OCI-LY3 (cell line): ENCODE results near the gene CFAP68.

ENCODE experiments used
- H2AFZ ChIP-seq: fragments of 200-600, 300-600 bp; shearing (Covaris generic); 2 replicates; pipeline ENCODE4 v1.6.0; 2014; ENCODE audit warnings: antibody characterized with exemption, low read depth, low read length
- H3K27ac ChIP-seq: fragments of 200-600, 300-600 bp; sonication (generic); 2 replicates; pipeline ENCODE4 v1.5.1; 2014; ENCODE audit warnings: mild to moderate bottlenecking, low read length, moderate library complexity, mixed read lengths
- H3K27me3 ChIP-seq: fragments of 200-600, 300-600 bp; sonication (generic); 2 replicates; pipeline ENCODE4 v1.6.1; 2014; ENCODE audit warnings: low read depth, low read length, mixed read lengths
- H3K36me3 ChIP-seq: fragments of 200-600, 300-600 bp; sonication (generic); replicated peaks from 2 replicates; pipeline ENCODE3; 2014; ENCODE audit warnings: low read depth, low read length, mixed read lengths
- H3K4me1 ChIP-seq: fragments of 300-600, 200-600 bp; sonication (generic); 2 replicates; pipeline ENCODE4 v1.6.1; 2014; ENCODE audit warnings: low read length, mixed read lengths
- H3K4me2 ChIP-seq: fragments of 200-600, 300-600 bp; sonication (generic); 2 replicates; pipeline ENCODE4 v1.6.1; 2014; ENCODE audit warnings: low read length, mixed read lengths
- H3K4me3 ChIP-seq: fragments of 300-600, 200-600 bp; sonication (generic); 2 replicates; pipeline ENCODE4 v1.5.1; 2014; ENCODE audit warnings: antibody characterized with exemption, mild to moderate bottlenecking, low read length, moderate library complexity
- H3K79me2 ChIP-seq: fragments of 300-600, 200-600 bp; shearing (Covaris generic); 2 replicates; pipeline ENCODE4 v1.6.1; 2014; ENCODE audit warnings: mild to moderate bottlenecking, low read length, mixed read lengths
- H3K9ac ChIP-seq: fragments of 300-600, 200-600 bp; shearing (Covaris generic); 2 replicates; pipeline ENCODE4 v1.6.0; 2014; ENCODE audit warnings: mild to moderate bottlenecking, low read length, moderate library complexity
- H3K9me3 ChIP-seq: fragments of 200-600, 300-600 bp; shearing (Covaris generic); 2 replicates; pipeline ENCODE4 v1.6.1; 2014; ENCODE audit warnings: low read length, mixed read lengths; ENCODE audit not compliant: insufficient read depth
- H4K20me1 ChIP-seq: fragments of 200-600, 300-600 bp; sonication (generic); 2 replicates; pipeline ENCODE4 v1.6.1; 2016; ENCODE audit warnings: low read length, mixed read lengths; ENCODE audit not compliant: insufficient read depth
- CTCF ChIP-seq: fragments of 200-600, 300-600 bp; sonication (generic); IDR thresholded peaks from 2 replicates; pipeline ENCODE4 v1.5.1; 2014; ENCODE audit warnings: antibody characterized with exemption, low read length, low read depth
- EZH2phosphoT487 ChIP-seq: fragments of 200-600 bp; shearing (Covaris generic); IDR thresholded peaks from 2 replicates; pipeline ENCODE4 v1.6.1; 2018; ENCODE audit warnings: antibody characterized with exemption, mixed run types, low read depth

The CFAP68 gene

GRCh38 chr11:111911563-111912401 is 32.4 kb downstream of the CFAP68 start, which contains the start of gene CRYAB:
TSS of gene CRYAB (minus strand) at chr11:111911770. CDS start at chr11:111911724, 46 bp downstream.
- Histone ChIP-seq H3K27ac (no peak within 1 kb of the TSS), H3K4me3 (no peak within 1 kb of the TSS), H3K36me3 (no peaks in the 10 kb centered on the region), H3K9ac (no peak within 1 kb of the TSS), H3K9me3 (no peaks in the 10 kb centered on the region), H3K4me2 (no peak within 1 kb of the TSS), H3K79me2 (no peaks in the 10 kb centered on the region), H3K27me3 (peaks cover 26% of the 10 kb centered on the region), H2AFZ (no peak within 1 kb of the TSS), H3K4me1 (no peaks in the 10 kb centered on the region), H4K20me1 (no peaks in the 10 kb centered on the region)
- TF ChIP-seq EZH2phosphoT487, result no peak
- TF ChIP-seq CTCF, result no peak

- Histone ChIP-seq H2AFZ (no peak within 1 kb of the TSS), H3K4me3 (no peak within 1 kb of the TSS), H3K9ac (no peak within 1 kb of the TSS), H3K27me3 (peaks cover 29% of the 10 kb centered on the region), H3K4me2 (no peak within 1 kb of the TSS), H3K4me1 (no peaks in the 10 kb centered on the region), H3K9me3 (no peaks in the 10 kb centered on the region), H3K27ac (no peak within 1 kb of the TSS), H4K20me1 (no peaks in the 10 kb centered on the region), H3K36me3 (no peaks in the 10 kb centered on the region), H3K79me2 (no peaks in the 10 kb centered on the region)
- TF ChIP-seq CTCF (no peak), EZH2phosphoT487 (no peak)
These were observed 33.2 kb downstream of the CFAP68 start, which contains the start of gene HSPB2 for GRCh38 chr11:111912535-111912934. TSS of gene HSPB2 (plus strand) at chr11:111912734. CDS start at chr11:111912830, 96 bp downstream.

DNA sequence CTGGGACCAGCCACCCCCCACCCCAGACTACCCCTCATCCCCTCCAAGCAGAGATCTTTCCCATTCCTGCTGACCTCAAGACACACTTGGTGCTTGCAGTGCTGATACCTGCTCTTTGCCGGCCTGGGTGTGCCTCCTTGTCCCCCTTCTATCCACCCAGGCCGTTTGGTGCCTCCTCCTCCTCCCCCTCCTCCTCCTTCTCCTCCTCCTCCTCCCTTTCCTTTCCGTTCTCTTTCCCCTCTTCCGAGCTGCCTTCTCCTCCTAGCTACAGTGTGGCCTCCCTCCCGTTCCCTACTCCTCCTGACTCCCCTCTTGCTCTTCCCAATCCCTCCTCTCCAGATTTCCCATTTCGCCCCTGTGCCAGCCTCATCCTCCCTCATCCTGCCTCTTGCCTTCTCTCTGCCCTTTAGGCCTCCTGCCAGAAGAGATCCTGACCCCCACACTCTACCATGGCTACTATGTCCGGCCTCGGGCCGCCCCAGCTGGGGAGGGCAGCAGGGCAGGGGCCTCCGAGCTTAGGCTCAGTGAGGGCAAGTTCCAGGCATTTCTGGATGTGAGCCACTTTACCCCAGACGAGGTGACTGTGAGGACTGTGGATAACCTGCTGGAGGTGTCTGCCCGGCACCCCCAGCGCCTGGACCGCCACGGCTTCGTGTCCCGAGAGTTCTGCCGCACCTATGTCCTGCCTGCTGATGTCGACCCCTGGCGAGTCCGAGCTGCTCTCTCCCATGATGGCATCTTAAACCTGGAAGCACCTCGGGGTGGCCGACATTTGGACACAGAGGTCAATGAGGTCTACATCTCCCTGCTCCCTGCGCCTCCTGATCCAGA is 33.9 kb downstream of the CFAP68 start:
- H2AFZ ChIP-seq, result no peak overlapping the region
- no peak overlapping the region for H3K4me3 ChIP-seq
- peaks cover 29% of the 10 kb centered on the region for H3K27me3 ChIP-seq
- H3K9ac ChIP-seq, result no peak overlapping the region
- no peaks in the 10 kb centered on the region for H3K36me3 ChIP-seq
- no peaks in the 10 kb centered on the region for H3K79me2 ChIP-seq
- no peak overlapping the region for H3K4me2 ChIP-seq
- no peak overlapping the region for H3K27ac ChIP-seq
- H3K9me3 ChIP-seq, result no peaks in the 10 kb centered on the region
- no peaks in the 10 kb centered on the region for H4K20me1 ChIP-seq
- no peaks in the 10 kb centered on the region for H3K4me1 ChIP-seq
- no peak for TF ChIP-seq EZH2phosphoT487
- TF ChIP-seq CTCF, result no peak

DNA sequence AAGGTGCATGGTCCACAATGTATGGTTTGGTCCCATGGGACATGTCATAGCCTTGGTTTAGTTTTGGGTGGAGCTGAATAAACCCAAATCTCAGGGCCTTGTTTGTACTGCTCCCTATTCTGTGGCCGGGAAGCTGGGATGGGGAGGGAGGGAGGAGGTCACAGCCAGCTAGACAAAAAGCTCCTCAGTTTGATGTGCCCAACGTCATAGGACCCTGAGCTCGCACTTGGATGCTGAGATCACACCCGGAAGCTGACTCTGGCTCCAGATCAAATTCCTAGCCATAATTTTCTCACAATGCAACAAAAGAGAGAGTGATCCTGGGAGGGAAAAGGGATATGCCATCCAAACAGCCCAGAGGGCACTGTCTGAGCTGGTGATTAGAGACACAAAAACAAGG is 34.7 kb downstream of the CFAP68 start:
- Histone ChIP-seq H3K9me3 (no peaks in the 10 kb centered on the region), H3K9ac (no peak overlapping the region), H3K36me3 (no peaks in the 10 kb centered on the region), H3K27me3 (peaks cover 29% of the 10 kb centered on the region), H2AFZ (no peak overlapping the region), H3K4me3 (no peak overlapping the region), H3K79me2 (no peaks in the 10 kb centered on the region), H3K4me1 (no peaks in the 10 kb centered on the region), H3K4me2 (no peak overlapping the region), H4K20me1 (no peaks in the 10 kb centered on the region), H3K27ac (no peak overlapping the region)
- TF ChIP-seq CTCF (no peak), EZH2phosphoT487 (no peak)
